Measurements from ENCODE around the gene STPG2.

- no peak for TF ChIP-seq CTCF (IDR thresholded peaks at IDR 0.05)
- TF ChIP-seq POLR2A (IDR thresholded peaks at IDR 0.05): no peak
Observed at GRCh38 chr4:97998203-97998602, 145.1 kb downstream of the STPG2 start.
